Nephron progenitor cell (in vitro differentiated cells): ENCODE measurements around the gene TTC12.
A peak's percentile ranks its signal among the peaks of the same experiment; 100 is the strongest.

Experiments used
- DNase-seq: peaks from one replicate; pipeline ENCODE4 v3.0.0; 2021
- H3K27ac Mint-ChIP-seq: 2 replicates; pipeline ENCODE4 v1.8.0; 2021; ENCODE audit warnings: mild to moderate bottlenecking, moderate library complexity, mixed read lengths
- H3K27me3 Mint-ChIP-seq: 2 replicates; pipeline ENCODE4 v1.8.0; 2021; ENCODE audit warnings: mild to moderate bottlenecking, low read depth, mixed read lengths; ENCODE audit not compliant: poor library complexity
- H3K36me3 Mint-ChIP-seq: 2 replicates; pipeline ENCODE4 v1.8.0; 2021; ENCODE audit warnings: low read depth, mixed read lengths
- H3K4me1 Mint-ChIP-seq: 2 replicates; pipeline ENCODE4 v1.8.0; 2021; ENCODE audit warnings: mixed read lengths
- H3K4me3 Mint-ChIP-seq: 2 replicates; pipeline ENCODE4 v1.8.0; 2021; ENCODE audit warnings: mild to moderate bottlenecking, moderate library complexity, mixed read lengths
- H3K9me3 Mint-ChIP-seq: 2 replicates; pipeline ENCODE4 v1.8.0; 2021; ENCODE audit warnings: mild to moderate bottlenecking, moderate library complexity, mixed read lengths
- CTCF ChIP-seq: fragments of 200-600 bp; sonication (generic); IDR thresholded peaks from 2 replicates; pipeline ENCODE4 v1.5.0; 2021; ENCODE audit warnings: antibody characterized with exemption

The TTC12 gene

GRCh38 chr11:113287801-113288200 lies 26.6 kb upstream of the TTC12 start:
- H3K27me3 Mint-ChIP-seq, result peaks cover 15% of the 10 kb centered on the region
- DNase-seq, result no peak
- H3K36me3 Mint-ChIP-seq, result no peaks in the 10 kb centered on the region
- no peak for TF ChIP-seq CTCF
- H3K9me3 Mint-ChIP-seq, result no peaks in the 10 kb centered on the region
- peaks cover 3% of the 10 kb centered on the region for H3K4me1 Mint-ChIP-seq
- no peak overlapping the region for H3K4me3 Mint-ChIP-seq
- H3K27ac Mint-ChIP-seq, result no peak overlapping the region

GRCh38 chr11:113288286-113288863 lies 26.0 kb upstream of the TTC12 start:
- H3K27me3 Mint-ChIP-seq, result peaks cover 15% of the 10 kb centered on the region
- peaks cover 3% of the 10 kb centered on the region for H3K4me1 Mint-ChIP-seq
- no peaks in the 10 kb centered on the region for H3K36me3 Mint-ChIP-seq
- TF ChIP-seq CTCF, result no peak
- H3K9me3 Mint-ChIP-seq, result no peaks in the 10 kb centered on the region
- no peak for DNase-seq
- no peak overlapping the region for H3K27ac Mint-ChIP-seq
- H3K4me3 Mint-ChIP-seq, result no peak overlapping the region

GRCh38 chr11:113289431-113290187 lies 24.8 kb upstream of the TTC12 start:
- TF ChIP-seq CTCF, result peak; percentile 98
- Mint-ChIP-seq H3K27me3 (peaks cover 15% of the 10 kb centered on the region), H3K4me1 (peaks cover 3% of the 10 kb centered on the region), H3K9me3 (no peaks in the 10 kb centered on the region), H3K27ac (no peak overlapping the region), H3K4me3 (no peak overlapping the region), H3K36me3 (no peaks in the 10 kb centered on the region)
- peak; percentile 82 for DNase-seq

GRCh38 chr11:113293936-113294335 lies 20.4 kb upstream of the TTC12 start:
- H3K4me3 Mint-ChIP-seq, result no peak overlapping the region

GRCh38 chr11:113295993-113296392 lies 18.4 kb upstream of the TTC12 start:
- no peak for TF ChIP-seq CTCF
- peaks cover 9% of the 10 kb centered on the region for H3K9me3 Mint-ChIP-seq
- no peaks in the 10 kb centered on the region for H3K36me3 Mint-ChIP-seq
- H3K27me3 Mint-ChIP-seq, result peaks cover 27% of the 10 kb centered on the region
- no peak overlapping the region for H3K27ac Mint-ChIP-seq
- peaks cover 10% of the 10 kb centered on the region for H3K4me1 Mint-ChIP-seq
- DNase-seq, result no peak
- H3K4me3 Mint-ChIP-seq, result no peak overlapping the region

More at GRCh38 chr11:113293936-113294335, 20.4 kb upstream of the TTC12 start:
- H3K9me3 Mint-ChIP-seq, result peaks cover 7% of the 10 kb centered on the region
- no peaks in the 10 kb centered on the region for H3K36me3 Mint-ChIP-seq
- H3K4me1 Mint-ChIP-seq, result peaks cover 10% of the 10 kb centered on the region
- TF ChIP-seq CTCF, result no peak
- H3K27me3 Mint-ChIP-seq, result peaks cover 17% of the 10 kb centered on the region
- DNase-seq, result no peak
- no peak overlapping the region for H3K27ac Mint-ChIP-seq
